GM19468 (cell line): ENCODE measurements around the gene ZNRF1.

Experiments used
- ATAC-seq: cut with Tn5 transposase; IDR thresholded peaks from one replicate; pipeline ENCODE4 v1.9.1; 2021; ENCODE audit warnings: mild to moderate bottlenecking, moderate library complexity, moderate number of reproducible peaks; ENCODE audit not compliant: unreplicated experiment; ENCODE audit errors: extremely low read depth

The ZNRF1 gene

DNA sequence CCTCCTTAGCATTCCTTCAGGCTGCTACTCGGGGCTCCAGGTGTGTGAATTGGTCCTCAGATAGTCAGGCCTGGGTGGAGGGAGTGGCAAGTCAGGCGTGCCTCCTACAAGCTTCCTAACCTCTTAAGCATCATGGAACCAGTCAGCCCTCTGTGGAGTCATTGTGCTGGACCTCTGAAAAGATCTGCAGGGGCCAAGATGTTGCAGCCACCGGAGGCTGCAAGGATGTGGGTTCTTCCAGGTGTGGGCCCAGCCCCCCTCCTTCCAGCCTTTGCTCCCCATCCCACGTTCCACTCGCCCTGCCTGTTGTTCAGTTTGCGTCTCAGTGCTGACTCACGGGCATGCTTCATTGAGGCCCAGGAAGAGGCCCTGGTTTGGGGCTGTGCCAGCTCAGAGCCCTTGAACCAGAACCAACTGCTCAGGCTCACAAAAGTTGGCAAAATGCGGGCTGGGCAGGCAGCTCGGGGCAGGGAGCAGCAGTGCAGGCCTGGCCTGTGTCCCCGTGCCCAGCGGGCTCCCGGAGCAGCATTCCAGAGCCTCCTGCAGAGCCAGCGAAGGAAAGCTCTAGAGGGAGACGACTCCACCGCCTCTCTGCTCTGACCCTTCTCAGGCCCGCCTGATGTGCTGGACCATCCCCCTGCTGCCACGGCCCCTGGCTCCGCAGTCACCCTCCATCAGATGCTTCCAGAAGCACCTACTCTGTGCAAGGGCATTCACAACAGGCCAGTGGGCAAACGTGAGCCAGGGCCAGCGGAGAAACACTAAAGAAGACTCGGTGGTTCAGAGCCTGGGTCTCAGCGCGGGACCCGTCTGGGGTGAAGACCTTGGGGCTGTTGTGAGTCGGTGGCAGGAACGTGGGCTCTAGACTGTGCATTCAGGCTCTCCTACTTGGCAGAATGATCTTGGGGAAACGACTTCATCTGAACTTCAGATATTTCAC lies 110.2 kb downstream of the ZNRF1 start:
- no peak for ATAC-seq

DNA sequence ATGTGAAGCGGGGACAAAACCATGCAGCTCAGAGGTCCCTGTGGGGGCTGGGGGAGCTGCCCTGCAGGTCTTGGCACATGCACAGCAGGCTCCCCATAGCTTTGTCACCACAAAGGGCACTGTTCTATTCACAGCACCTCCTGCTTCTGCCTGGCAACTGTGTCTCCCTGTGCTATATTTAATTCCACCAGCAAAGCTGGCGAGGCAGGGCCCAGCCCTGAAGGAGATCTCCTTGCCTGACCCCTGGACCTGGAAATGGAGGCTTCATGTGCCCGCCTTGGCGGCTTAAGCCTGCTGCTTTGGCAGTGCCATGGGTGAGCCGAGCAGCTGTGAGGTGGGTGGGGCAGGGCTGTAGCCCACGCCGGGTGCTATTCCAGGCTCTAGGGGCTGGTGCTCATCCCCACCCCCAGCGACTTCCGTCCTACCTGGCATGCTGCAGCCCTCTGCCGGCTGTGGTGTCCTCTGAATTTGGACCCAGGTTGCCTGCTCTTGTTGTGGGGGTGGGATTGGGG lies 111.0 kb downstream of the ZNRF1 start:
- ATAC-seq = no peak

DNA sequence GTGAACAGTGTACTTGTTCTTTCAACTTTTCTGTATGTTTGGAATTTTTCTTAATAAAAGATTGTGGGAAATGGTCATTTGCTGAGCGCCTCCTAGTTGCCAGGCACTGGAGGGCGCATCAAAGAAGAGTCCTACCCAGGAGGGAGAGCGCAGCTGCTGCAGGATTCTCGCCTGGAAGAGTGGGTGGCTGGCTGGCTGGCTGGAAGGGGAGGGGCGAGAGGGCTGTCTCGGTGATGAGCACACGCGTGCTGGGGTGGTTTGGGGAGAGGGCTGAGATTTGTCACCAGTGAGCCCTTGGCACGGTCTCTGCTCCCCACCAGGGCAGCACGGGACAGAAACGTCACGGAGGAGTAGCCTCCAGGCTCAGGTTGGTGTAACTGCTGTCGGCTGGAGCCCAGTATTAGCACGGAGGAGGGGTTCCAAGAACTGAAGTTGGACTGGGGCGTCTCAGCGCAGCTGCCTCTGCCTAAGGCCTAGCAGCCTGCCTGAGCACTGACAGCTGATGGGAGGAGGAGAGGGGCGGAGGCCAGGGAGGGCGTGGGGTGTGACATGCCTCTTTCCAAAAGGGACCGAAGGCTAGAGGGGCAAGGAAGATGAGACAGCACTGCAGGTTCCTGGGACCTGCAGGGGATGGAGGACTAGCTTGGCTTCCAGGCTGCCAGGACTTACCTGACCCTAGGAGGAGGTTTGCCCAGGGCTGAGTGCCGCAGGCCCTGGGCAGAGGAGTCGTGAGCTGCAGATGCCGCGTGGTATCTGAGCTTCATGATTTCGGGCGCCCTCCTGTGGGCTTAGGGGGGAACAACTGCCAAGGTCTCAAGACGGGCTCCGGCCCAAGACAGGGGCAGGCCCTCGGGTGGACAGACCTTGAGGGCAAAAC lies 112.1 kb downstream of the ZNRF1 start:
- peak; percentile 37 for ATAC-seq

DNA sequence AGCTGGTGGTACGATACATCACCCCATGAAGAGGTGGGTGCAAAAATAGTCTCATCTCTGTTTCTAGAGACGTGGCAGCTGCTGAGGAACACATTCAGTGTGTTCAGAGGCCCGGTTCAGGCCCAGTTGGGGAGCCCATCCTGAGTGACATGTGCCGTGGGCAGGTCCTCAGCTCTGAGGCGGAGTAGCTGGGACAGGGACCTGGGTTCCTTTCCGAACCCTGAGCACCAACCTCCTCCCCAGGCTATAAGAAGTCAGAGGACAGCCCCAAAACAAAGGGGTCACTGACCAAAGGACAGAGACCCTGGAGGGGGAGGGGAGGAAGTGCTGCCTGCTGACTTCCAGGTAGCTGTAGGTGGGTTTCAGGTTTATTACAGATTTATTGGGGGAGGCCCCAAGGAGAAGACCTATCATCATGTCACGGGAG lies 112.7 kb downstream of the ZNRF1 start:
- no peak for ATAC-seq

DNA sequence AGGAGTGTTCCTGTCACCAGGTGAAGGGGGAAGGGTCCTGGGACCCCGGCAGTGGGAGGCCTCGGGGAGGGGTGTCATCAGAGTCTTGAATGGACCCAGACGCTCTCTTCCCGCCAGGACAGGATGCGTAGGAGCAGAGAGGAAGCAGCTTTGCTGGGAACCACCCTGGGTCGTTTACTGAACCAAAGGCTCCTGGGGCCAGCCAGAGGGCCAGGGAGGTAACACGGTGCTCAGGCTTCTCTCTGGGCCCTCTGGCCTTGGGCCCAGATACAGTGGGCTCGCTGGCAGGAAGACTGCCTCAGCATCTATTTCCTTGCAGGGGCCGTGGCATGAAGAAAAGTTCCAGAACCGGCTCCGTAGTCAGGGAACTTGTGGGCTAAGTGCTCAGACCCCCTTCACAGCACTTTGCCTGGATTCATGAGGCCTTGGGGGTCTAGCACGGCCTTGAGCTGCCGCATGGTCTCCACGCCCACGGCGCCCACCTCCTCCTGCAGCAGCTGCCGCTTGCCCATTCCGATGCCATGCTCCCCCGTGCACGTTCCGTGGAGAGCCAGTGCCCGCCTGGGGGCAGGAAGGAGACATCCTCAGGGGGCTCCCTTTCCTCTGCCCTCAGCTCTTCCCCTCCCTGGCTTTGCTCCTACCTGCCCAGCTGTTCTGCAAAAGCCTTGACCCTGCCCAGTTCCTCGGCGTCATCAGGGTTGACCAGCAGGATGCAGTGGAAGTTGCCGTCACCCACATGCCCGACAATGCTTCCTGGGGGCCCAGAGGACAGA lies 113.3 kb downstream of the ZNRF1 start:
- ATAC-seq = no peak

DNA sequence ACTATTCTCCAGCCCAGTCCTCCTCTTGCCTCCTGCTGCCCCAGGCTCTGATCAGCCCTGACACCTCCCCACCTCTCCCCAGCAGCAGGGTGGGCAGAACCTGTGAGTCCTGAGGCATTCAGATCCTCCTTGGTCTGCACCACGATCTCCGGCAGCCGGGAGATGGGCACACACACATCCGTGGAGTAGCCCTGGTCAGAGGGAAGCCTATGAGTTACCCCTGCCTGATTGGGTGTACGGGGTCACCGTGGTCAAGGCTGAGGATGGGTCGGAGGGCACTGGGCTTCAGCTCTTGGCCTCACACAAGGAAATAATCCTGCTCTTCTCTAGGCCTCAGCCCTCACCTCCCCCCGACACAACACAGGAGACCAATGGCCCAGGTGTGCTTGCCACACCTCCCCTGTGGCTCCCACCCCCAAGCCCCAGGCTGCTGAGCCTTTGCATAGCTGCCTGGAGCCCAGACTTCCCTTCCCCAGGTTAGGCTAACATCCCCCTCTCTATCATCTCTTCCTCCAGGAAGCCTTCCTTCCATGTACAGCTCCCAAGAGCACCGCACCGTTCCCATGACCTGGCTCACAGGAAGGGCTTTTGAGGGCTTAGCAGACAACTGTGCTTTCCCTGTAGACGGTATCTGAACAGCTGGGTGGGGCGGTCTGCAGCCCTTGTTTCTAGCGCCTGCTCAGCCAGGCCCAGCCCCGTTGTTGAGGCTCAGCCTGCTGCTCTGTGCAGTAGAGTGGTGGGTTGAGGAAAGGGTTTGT lies 114.1 kb downstream of the ZNRF1 start:
- ATAC-seq = no peak

DNA sequence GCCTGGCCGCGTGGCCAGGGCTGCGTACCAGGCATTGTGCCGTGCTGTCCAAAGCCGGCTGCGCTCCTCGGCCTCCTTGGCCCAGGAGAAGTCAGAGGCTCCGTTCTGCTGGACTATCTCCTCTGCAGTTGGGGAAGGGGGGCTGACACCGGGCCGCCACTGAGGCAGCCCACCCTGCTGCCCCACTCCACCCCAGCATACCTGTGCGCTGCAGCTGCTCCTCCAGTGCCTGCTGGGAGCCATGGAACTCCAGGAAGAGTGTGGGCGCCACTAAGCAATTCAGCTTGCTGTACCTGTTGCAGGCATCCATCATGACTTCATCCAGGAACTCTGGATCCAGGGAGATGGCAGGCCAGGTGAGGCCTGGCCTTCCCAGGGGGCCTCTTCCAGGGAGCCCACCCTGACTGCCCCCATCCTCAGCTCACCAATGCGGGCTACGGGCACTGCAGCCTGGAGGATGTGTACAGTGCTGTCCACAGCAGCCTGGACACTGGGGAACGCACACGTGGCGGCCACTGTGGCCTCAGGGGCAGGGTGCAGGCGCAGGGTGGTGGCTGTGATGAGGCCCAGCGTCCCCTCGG lies 114.8 kb downstream of the ZNRF1 start:
- no peak for ATAC-seq

DNA sequence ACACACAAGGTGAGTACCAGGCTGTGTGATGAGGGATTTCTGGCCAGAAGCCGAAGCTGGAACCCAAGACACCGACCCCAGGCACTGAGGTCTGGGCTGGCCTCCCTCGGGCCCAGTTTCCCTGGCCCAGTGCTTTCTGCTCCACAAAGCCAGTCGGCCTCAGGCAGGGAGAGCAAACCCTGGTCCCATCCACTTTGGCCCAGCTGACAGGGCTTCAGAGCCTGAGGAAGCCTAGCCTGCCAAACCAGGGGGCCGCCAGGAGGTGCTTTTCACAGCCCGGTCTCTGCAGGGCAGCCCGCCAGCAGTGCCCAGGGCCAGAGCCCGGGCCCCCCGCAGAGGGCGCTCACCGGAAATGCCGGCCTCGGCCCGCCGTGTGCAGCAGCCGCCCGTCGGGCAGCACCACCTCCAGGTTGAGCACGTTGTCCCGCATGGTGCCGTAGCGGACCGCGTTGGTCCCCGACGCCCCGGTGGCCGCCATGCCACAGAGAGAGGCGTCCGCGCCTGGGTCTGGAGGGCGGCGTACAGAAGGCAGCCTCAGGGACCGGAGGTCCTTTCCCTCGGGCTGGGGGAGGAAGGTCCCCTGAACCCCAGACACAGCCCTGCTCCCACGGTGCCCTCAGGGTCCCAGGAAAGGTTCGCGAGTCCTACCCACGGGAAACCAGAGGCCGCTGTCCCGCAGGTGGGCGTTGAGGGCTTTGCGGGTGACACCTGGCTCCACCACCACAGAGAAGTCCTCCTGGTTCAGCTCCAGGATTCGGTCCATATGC lies 115.5 kb downstream of the ZNRF1 start:
- no peak for ATAC-seq

DNA sequence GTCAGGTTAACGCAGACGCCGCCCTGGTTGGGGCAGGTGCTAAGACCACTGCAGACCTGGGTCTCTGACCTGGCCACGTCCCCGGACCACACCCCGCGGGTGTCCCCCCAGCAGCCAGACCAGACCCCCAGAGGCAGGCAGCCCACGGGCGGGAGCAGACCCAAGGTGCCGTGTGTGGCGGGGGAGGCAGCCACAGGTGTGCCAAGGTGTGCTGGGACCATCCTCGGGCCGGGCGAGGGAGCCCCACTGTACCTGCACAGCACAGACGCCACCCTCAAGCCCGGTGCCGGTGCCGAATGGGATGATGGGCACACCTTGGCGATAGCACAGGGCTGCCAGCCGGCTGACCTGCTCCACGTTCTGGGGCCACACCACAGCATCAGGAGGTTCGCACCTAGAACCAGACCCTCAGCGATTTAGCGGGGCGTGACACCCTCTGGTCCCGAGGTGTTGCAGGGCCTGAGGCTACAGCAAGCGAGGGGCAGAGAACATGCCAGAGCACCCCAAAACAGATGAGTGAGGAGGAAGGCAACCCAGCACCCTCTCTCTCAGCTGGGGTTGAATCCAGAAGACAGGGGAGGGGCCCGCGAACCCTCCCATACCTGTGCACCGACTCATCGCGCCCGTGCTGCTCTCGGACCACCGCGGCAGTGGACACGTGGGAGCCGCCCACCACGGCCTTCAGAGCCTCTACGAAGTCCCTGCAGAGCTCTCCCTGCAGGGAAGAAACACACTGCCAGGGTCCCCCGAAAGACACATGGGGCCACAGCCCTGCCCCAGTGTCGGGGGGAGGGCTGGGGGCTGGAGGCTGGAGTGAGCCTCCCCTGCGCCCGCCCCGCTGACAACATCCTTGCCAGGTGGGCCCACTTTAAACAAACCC lies 116.4 kb downstream of the ZNRF1 start:
- no peak for ATAC-seq

DNA sequence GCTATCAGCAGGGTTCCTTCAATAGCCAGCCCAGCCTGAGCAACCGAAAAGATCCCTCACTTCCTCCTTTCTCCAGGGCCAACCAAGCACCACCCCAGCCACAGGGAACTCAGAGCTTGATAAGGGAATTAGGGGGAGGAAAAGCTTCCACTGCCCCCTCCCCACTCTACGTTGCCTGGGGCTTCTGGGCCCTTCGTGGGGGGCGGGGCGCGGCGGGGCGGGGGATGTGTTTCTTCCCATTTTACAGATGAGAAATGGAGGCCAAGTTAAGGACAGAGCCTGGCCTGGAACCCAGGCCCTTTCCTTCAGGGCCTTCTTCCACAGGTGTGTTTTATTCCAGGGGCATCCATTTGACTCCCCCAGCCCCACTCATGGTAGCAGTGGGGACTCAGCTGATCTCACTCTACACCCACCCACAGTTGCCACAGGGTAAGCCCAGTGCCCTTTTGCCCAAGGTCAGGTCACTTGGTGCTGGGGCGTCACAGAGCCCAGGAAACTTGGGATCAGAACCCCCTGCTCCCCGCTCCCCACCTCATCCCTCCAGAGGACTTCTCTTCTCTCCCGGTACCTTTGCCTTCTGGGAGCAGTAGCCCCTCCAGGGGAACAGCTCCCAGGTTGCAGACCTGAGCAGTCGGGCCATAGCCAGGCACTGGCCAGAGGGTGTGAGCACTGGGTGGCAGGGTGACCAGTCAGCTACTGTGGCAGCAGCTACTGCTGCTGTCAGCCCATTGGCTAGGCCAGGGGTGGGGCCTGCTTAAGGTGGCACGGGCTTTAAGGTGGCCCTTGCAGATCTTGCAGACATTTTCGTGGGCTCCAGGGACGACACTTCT lies 117.5 kb downstream of the ZNRF1 start, which contains the start of gene LDHD:
LDHD (minus strand) TSS at position 700 of the 830 bp plus-strand sequence; CDS start at position 640, 60 bp downstream.
- no peak for ATAC-seq

DNA sequence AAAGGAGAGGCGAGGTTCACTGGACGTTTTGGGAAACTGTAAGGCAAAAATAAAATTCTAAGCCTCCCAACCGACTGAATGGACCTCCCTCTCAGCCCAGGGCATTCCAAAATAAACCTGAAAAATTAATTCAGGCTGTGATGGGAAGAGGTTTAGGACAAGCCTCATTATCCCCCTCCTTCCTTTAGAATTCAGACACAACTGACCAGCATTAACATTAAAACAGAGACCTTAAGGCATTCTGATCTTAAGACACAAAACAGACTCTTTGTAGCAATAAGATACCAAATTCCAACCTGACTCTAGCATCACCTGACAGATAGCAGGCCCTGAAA lies 118.1 kb downstream of the ZNRF1 start:
- ATAC-seq = no peak

DNA sequence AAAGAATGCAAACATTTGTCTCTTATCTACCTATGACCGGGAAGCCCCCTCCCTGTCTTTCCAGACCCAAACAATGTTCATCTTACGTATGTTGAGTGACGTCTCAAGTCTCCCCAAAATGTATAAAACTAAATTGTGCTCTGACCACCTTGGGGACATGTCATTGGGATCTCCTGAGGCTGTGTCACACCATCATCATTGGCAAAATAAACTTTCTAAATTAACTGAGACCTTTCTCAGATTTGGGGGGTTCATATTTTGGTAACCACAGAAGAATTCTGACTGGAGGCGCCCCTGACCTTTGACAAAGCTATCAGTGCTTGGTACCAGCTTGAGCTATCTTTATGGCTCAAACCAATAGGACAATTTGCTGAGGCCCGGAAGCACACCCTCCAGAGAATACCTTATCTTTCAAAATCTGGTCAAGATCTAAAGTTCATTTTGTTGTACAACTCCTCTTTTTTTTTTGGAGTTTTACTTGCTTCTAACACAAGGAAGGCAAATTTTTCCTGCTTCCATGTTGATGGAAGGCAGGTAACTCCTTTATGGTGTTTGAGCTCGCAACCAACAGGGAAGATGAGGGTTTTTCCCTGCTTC lies 120.2 kb downstream of the ZNRF1 start:
- no peak for ATAC-seq

DNA sequence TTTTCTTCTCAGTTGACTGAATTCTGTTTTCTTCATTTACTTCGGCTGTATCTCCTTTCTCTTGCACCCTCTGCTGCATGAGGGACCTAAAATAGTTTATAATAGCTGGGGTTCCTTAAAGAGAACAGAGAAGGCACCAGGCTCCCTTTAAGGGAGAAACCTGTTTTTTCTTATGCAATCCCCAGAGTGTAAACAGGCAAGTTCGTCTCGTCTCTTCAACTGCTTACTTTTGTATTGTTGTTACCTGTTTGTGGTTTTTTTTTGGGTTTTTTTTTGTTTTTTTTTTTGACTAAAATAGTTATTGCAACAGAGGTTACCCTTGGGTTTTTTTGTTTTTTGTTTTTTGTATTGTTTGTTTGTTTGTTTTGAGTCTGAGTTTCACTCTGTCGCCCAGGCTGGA lies 121.4 kb downstream of the ZNRF1 start:
- ATAC-seq = no peak

DNA sequence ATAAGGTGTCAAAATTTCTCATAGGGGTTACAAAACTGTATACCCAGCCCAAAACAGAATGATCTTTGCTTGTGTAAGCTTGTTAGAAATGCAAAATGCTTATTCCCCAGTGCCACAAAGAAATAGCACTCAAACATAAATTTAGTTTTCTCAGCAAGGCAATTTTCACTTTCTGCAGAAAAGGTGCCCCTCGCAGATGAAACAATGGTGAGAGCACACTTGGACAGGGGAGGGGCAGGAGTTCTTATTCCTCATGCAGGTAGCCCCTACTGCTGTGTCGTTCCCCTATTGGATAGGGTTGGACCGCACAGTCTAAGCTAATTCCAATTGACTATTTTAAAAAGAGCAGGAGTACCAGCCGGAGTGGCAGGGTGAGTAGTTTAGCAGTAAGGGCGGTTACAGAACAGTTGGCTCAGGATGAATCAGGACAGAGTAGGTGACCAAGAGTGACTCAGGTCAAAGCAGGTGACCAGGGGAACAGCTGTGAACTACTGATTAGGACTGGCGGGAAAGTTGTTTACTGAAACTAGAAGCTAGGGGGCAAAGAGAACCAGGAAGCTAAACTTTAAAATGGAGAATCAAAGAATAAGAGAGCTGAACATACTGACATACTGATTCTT lies 123.2 kb downstream of the ZNRF1 start:
- ATAC-seq = no peak

DNA sequence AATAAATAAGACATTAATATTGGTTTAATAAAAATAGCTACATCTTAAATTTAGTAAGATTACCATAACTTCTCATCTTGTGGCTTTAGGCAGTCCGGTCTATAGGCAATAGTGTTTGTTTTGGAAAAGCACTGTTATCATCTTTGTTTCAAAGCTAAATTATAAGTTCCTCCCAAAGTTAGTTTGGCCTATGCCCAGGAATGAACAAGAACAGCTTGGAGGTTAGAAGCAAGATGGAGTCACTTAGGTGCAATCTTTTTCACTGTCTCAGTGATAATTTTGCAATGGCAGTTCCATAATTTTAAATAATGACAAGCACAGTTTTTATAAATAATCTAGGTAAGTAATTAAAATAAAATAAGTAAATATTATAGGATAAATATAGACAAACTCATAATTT lies 123.8 kb downstream of the ZNRF1 start:
- no peak for ATAC-seq
